Anterior cingulate cortex (tissue), 58 donors: ENCODE results near the gene LCN6.
"Not testable (repeated sequence)": the region's sequence is repeated elsewhere in the genome, so short reads cannot be mapped to it uniquely, and the experiment has no call there.

ENCODE experiments used
- DNase-seq, 58 donors: peaks; one replicate each; lab custom pipeline; 2025; lab: John Stamatoyannopoulos, UW

LCN6 gene

DNA sequence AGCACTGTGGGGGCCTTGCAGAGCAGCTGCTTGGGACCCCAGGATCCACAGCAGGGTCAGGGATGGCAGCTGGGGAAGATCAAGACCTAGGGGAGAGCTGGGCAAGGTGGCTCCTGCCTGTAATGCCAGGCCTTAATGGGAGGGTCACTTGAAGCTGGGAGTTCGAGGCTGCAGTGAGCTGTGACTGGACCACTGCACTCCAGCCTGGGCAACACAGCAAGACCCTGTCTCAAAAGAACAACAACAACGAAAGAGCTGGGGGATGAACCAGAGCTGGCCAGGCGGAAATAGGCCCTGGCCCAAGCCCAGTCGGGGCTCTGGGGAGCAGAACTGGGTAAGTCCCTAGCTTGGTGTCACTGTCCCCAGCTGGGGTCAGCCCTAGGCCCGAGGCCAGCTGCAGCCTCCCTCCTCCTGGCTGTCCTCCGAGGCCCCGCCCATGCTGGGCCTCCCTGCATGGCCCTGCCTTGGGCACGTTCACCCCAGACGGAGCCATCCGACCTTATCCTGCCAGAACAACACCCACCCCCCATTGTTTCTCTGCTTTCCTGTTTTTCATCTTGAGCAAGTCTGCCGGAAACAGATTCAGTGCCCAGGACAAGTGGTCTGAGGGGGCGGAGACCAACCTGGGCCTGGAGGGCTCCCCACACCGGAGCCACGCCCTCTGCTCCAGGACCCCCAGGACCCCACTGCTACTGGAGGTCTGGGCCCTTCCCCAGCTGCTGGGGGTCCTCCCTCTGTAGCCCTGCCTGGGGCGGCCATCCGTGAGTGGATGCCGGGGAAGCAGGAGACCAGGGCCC is 34.0 kb downstream of the LCN6 start:
- DNase-seq, result no peak

DNA sequence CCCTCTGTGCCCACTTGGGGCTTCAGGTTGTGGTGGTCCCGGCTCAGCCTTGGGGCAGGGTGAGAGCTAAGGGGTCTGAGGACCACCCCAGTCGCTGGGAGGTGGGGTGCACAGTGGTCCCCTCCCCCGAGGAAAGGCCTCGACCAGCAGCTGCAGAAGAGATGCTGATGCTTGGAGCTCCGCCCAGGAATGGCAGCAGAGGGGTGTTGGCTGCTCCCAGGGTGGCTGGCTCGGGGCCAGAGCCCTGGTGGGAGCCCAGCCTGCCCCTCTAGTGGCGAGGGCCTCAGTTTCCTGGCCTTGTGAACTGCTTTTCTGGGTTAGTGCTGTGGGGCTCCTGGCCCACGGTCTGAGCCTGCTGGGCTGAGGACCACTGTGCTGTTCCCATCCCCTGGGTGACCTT is 34.8 kb downstream of the LCN6 start:
- DNase-seq, result peak in 1 of 58 donors; percentile 18

DNA sequence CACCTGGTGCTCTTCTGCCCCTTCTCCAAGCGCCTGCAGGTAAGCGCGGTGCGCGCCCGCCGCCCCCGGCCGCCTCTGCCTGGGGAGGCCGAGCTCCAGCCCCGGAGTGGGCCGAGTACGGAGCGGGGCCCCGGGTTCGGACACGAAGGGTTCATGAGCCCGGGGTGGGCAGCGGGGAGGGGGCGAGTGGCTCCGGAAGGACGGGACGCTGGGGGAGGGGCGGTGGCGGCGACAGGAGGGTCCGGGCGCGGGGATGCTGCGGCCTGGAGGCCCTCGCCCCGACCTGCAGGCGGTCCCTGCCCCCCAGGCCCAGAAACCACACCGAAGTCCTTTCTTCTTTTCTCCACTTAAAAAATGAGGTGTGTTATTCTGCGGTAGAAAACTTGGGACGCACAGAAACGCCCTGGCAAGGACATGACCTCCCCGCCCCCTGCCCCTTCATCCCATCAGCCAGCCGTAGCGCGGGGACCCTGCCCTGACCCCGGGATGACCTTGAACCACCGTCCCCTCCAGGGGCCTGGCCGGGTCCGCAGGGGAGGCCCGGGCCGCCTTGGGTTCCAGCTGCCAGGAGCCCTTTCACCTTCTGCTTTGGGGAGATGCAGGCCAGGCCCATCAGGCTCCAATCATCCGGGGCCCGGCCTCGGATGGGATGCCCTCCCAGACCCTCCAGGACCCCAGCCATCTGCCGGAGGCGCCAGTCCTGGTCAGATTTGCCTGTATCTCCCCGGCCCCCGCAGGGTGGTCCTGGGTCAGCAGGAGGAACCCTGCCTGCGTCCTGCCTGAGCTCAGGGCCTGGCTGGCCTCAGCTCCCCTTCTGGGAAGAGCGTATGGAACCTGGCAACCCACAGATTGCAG is 35.4 kb downstream of the LCN6 start:
- DNase-seq, result no peak

DNA sequence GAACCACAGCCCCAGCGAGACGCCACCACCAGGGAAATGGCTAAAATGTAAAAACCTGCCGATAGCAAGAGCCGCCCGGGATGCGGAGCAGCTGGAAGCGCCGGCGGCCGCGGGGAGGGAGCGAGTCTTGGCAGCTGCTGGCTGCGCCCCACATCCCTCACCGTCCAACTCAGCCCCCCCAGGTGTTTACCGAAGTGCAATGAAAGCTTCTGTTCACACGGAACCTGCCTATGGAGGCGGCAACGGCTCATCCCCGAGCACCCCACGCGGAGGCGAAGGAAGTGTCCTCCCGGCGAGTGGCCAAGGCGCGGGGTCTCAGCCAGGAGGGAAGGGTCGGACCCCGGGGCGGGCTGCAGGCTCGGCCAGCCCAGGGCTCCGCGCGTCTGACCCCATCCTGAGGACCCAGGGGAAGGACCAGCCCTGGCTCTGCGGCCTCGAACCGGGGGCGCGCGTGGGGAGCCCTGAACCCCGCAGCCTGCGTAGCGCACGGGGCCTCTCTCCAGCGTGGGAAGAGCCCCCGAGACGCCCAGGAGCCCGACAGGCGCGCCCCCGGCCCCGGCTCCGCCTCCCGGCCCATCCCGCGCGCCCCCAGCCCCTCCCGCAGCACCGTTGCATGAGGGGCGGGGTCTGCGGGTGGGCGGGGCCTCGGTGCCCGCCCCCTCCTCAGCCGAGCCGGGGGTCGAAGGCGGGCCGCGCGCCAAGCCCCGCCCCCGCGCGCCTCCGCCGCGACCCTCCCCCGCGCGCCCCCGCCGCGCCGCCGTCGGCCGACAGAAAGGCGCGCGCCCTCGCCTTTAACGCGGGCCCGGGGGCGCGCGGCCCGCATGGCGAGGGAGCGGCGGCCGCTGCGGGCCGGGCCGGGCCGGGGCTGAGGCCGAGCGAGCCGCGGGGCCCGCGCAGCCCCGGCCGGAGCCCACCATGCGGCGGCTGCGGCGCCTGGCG is 36.3 kb downstream of the LCN6 start, which contains the start of gene DIPK1B:
Gene DIPK1B (plus strand): TSS at position 822 of the 939 bp plus-strand sequence. CDS start 94 bp downstream, at position 916.
- peak in 10 of 58 donors; percentile 17 to 59 (median 33) for DNase-seq

DNA sequence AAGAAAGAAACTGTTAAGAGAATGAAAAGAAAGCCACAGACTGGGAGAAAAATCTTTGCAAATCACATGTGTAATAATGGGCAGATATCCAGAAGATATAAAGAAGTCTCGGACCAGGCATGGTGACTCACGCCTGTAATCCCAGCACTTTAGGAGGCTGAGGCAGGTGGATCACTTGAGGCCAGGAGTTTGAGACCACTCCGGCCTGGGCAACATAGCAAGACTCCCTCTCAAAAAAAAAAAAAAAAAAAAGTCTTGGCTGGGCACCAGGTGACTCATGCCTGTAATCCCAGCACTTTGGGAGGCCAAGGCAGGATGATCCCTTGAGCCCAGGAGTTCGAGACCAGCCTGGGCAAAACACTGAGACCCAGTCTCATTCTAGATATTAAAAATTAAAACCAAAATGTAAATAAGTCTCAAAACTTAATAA is 37.1 kb downstream of the LCN6 start:
- not testable (repeated sequence) for DNase-seq

DNA sequence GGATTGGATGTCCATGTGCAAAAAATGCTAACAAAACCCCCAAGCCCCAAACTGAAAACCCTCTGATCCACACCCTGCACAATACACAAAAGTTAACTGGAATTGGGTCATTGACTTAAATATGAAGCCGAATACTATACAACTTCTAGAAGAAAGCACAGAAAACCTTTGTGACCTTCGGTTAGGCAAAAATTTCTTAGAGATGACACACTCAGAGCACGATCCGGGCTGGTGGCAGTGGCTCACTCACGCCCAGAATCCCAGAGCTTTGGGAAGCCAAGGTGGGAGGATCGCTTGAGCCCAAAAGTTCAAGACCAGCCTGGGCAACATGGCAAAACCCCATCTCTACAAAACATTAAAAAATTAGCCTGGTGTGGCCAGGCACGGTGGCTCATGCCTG is 37.8 kb downstream of the LCN6 start:
- no peak for DNase-seq

DNA sequence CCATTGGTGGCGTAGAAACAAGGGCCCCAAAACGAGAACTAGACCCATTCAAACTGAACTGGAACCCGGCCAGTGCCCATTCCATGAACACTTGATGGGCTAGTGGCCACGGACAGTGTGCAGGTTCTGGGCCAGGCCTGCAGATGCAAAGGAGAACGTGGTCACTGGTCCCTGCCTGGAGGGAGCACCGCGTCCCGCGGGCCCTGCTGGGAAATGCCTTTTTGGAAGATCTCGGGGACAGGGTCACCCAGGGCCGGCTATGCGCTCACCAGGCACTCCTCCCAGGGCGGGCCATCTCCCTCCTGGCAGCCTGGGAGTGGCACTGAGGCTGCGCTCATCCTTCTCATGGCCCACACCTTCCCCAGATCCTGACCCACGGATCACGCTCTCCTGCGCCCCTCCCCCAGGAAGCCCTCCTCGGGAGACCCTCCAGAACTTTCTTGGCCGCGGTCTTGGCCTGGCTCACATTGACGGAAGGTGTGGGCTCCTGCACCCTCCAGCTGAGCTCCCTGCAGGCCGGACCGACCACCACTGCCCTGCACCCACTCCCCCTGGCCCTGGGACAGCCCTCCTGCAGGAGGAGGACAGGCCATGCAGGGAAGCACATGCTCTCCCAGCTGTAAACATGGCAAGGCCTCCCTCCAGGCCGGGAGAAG is 38.7 kb downstream of the LCN6 start:
- DNase-seq, result no peak

DNA sequence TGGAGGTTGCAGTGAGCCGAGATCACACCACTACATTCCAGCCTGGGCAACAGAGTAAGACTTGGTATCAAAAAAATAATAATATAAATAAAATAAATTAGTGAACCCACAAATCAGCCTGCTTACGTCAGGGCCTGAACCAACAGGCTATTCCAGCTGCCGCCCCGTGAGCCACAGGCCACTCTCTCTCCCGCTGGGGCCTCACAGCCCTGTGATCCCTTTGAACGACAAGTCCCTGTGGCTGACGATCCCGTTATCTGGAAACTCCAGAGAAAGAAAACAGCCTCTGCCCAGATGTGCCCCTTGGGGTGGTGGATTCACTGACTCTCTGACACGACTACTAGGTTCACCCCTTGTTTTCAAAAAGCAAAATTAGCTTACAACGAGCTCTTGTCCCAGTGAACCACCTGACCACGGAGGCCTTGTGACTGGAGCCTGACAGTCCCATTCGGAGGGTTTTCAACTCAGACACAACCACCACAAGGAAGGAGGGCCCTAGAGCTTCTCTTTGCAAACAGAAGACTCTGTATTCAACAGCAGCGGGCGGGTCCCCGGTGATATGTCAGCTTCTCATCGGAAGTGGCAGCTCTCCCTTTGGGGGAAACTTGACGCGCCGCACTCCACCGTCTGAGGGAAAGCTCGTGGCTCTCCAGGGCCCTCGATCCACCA is 40.3 kb downstream of the LCN6 start:
- DNase-seq, result no peak

DNA sequence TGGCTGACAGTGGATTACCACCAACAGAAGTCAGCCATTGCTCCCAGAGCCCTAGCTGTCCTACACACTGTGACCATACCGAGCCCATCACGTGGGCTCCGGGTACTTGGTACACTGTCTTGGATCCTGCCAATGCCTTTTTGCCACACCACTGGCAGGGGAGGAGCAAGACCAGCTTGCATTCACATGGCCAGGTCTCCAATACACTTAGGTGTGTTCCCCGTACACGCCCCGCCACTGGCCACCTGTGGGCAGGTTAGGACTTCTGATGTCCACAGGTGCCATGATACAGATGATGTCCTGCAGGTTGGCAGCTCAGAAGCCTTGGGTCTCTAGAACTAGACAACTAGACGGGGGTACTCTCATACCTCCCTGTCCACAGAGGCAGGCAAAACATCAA is 41.3 kb downstream of the LCN6 start:
- no peak for DNase-seq

DNA sequence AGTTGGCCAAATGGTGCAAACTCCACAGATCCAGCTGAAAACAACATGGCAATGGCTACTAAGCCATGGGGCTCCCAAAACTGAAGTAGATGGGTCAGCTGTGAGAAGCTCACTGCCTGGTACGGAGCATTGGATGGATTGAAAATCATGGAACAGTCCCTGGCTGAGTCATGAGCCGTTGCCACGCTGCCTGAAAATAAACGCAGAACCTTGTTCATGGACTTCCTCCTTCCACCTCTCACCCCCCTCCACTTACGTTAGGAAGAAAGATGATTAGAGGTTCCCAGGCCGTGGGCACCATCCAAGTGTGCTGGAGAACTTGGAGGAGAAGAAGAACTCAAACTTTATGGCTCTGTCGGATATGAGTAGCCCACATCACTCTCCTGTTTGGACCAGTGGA is 42.8 kb downstream of the LCN6 start:
- DNase-seq, result no peak

DNA sequence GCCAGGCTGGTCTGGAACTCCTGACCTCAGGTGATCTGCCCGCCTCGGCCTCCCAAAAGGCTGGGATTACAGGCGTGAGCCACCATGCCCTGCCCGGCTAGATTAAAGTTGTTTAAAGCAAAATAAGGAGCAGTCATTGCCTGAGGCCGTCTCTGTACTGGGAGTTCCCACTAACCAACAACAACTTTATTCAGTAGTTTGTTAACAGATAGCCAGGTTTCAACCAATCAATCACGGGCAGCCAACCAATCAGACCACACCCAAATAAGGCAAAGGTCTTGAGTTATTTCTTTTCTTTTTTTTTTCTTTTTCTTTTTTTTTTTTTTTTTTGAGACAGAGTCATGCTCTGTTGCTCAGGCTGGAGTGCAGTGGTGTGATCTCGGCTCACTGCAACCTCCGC is 43.6 kb downstream of the LCN6 start:
- DNase-seq, result not testable (repeated sequence)

DNA sequence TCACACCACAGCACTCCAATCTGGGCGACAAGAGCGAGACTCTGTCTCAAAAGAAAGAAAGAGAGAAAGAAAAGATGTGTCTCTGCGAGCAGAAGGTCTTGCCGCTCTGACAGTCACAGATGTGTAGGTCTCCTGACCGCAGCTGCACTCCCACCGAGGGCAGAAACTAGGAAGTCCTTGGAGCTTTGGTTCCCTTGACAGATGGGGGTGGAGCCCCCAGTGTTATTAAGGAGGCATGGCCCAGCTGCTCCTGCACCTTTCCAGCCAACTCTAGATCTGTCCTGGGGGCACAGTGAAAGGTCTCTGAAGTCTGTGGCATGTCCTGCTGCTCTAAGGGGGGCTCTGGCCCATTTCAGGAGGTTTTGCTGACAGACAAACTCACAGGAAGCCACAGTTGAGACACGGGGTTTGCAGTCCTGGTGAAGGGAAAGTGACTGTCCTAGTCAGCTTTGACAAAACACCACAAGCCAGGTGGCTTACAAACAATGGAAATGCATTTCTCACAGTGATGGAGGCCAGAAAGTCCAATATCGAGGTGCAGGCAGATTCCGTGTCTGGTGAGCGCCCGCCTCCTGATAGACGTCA is 45.0 kb downstream of the LCN6 start:
- DNase-seq, result no peak

DNA sequence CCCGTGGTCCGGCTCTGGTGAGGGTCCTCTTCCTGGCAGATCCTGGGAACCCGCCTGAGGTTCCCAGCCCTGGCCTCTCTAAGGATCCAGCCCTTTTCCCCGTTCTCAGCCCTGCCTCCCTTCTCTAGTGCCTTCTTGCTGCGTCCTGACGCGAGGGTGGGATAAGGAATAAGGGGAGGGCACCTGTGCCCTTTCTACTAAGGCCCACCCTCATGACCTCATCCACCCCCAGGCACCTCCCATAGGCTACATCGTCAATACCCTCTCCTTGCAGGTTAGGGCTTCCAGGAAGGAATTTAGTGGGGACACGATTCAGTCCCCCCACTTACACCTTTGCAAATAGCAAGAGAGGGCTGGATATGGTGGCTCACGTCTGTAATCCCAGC is 46.7 kb downstream of the LCN6 start:
- DNase-seq, result no peak

DNA sequence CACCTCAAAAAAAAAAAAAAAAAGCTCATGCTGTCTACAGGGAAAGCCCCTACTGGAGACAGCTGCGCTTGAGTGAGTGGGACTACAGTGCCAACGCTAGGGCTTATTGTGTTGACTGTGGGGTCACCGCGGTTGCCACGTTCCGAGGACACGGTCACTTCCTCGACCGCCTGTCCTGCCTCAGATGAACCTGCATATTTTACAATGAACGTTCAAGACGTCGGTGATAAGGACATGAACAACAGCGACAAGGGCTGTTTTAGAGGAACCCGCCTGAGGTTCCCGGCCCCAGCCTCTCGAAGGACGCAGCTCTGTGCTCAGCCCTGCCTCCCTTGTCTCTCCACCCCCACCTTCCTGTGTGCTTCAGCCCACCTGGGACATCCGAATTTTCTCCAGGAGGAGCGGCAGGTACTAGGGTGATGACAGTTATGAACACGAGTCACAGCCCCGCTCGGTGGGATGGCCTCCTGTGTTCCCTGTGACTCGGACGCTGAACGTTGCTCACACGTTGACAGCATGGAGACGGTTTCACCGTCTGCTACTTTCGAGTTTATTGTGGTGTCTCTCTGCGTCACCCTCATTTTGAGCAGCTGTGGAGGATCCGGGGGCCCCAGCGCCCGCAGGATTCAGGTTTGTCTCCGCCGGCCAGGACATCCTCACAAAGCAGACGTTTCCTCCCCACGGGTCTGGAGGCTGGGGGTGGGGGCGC is 47.2 kb downstream of the LCN6 start:
- DNase-seq, result no peak

DNA sequence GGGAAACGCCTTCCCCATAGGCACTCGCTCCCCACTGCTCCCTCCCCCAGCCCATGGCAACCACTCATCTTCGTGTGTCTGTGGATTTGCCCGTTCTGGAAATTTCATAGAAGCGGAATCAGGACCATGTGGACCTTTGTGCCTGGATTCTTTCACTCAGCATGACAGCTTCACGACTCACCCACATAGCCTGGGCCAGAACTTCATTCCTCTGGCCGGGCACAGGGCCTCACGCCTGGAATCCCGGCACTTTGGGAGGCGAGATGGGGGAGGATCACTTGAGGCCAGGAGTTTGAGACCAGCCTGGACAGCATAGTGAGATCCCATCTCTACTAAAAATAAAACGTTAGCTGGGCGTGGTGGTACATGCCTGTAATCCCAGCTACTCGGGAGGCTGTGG is 48.0 kb downstream of the LCN6 start:
- no peak for DNase-seq

DNA sequence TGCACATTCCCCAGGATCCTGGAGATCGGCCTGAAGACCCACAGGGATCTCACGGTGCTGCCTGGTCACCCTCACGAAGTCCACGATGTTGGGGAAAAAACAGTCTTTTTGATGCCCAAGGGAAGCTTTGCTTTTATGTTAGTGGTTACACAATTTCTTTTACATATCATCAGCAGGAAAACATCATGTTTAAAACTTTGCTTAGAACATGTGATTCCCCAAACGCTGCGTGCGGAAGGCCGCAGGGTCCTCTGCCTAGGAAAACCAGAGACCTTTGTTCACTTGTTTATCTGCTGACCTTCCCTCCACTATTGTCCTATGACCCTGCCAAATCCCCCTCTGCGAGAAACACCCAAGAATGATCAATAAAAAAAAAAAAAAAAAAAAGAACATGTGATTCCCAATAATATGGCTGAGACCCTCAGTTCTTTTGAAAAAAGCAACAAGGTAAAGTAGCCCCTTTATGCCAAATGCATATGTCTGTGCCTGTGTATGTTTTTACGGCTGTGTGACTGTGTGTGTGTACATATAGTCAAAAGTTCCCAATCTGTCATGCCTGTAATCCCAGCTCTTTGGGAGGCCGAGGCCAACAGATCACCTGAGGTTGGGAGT is 49.6 kb downstream of the LCN6 start:
- DNase-seq, result no peak

DNA sequence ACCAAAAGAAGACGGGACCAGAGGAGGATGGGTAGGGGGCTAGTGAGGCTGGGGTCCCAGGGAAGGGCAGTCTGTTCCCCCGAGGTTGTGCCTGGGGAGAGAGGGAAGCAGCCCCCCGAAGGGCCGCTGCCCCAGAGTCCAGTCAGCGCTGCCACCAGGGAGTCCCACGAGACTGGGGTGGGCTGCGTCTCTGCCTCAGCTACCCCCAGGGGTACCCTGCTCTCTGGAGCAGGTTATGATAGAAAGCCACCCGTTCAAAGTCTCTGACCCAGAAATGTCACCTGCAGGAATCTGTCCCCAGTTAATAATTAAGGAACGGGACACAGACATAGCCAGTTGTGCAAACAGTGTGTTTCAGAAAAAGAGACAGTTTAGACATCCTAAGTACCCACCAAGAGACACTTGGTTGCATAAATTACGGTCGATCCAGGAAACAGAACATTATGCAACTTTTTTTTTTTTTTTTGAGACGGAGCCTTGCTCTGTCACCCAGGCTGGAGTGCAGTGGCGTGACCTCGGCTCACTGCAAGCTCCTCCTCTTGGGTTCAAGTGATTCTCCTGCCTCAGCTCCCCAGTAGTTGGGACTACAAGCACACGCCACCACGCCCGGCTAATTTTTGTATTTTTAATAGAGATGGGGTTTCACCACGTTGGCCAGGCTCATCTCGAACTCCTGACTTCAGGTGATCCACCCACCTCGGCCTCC is 50.4 kb downstream of the LCN6 start:
- no peak for DNase-seq
